T-helper 9 cell (primary cell): ENCODE results near the gene DKK3.

Experiments
- DNase-seq: peaks from one replicate; pipeline ENCODE4 v3.0.0-alpha.2; 2020

Gene DKK3

DNA sequence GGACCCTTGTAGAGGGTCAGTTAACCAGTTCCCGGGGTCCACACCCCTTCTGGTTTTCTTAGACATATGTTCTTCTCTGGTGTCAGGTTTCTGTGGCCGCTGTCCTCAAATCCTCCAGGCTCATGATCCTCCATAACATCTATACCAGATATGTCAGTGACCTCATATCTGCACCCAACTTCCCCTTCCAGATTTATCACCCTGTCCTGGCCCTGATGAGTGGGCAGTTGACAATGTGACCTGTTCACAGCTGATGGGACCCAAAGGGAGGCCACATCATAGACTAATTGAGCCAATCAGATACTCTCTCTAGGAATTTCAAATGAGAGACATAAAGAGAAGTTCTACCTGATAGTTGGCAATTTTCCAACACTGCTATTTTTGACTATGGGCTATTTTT is 5.1 kb downstream of the DKK3 start:
- no peak for DNase-seq

DNA sequence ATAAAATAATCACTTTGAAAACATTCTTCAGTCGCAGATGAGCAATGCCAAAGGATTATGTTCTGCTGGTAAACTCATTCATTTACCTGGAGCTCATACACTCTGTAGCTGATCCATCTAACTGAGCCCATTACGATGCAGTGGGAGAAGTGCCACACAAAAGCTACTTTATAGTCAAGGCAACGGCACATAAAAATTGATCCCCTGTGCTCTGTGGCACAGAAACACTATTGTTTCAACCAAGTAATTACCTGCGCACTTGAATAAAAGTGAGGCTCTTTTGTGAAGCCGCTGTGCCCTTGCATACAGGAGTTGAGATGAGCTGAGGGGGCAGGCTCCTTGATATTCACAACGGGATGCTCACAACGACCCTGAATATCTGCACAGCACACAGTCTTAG is 7.2 kb downstream of the DKK3 start:
- no peak for DNase-seq

DNA sequence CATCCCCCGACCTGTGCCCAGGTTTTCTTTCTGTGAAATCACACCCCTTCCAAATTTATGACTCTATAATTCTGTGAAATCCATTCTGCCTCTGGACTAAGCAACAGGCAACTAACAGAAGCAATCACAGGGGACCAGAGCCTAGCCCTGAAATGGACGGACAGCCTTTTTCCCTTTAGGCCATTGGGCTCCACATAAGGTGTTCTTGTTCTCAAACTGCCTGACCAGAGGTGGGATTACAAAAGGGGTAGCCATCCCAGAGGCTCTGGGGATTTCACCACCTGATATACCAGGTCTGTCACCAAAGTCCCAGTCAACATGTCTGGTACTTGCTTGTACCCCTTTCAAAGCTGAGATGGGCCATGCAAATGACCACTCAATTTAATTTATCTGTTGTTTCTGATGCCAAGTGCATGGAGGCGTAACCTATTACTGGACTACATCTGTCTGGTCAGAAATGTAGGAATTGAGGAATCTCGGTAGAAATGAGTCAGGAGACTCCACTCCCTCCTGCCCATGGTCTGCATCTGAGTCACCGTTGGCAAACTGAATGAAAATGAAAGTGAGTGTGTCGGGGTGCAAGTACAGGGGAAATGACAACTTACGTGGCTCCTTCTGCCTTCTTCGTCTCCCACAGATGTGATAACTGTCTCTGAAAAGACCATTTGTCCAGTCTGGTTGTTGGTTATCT is 10.2 kb downstream of the DKK3 start:
- no peak for DNase-seq

DNA sequence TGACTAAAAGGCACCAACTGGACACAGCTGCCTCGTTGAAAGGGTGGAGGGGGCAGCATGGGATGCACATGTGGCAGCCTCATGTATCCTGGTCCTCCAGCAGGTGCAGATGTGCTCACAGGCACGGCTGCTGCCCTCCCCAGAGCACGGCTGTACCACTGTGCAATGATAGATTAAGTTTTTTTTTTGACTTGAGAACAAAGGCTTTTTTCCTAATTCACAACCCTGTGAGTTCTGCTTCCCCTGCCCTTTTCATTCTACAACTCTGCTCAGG is 11.4 kb downstream of the DKK3 start:
- no peak for DNase-seq

DNA sequence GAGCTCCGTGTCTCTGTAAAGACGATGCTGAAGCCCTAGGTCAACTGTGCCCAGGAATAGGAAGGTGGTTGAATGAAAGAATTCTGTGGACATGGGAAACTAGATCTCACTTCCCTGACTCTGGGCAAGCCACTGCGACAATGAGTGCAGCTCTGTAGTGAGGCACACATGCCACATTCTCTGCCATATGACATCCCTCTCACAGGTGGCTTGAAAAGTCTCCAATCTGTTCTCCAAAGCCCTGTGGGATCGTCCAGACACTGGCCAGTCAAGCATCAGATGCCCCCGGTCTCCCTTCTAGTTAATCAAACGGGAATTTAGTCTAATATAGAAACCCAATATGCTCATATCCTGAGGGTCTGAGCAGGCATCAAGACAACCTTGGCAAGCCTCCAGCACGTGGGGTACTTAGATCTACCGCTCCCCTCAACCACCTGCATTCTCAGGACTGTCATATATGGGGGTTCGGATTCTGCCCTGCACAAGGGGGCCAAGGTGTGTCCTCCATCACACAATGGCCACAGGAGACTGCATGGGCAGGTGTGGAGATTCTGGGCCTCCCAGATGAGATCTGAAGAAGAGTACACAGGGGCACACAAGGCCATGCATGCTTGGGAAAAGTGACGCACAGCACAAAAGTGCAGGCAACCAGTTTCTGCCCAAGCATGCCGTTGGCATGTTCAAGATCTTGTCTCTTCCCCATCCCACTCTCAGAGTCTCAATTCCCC is 11.9 kb downstream of the DKK3 start:
- DNase-seq = no peak

DNA sequence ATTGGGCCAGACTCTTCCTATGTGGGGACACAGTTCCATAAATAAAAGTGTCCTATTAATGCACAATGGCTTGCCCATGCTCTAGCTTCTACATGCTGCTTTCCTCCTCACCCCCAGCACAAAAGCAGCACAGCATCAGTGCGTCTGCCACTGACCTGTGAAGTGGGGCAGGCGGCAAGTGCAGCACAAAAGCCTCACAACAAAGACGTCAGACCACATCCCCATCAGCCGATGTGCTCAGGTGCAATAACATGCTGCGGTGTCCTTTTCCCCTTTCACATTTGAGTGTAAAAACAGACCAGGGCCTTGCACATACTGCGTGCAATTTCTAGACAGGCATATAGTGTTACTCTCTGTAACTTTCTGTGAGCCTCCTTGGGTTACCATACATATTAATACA is 12.8 kb downstream of the DKK3 start:
- no peak for DNase-seq

DNA sequence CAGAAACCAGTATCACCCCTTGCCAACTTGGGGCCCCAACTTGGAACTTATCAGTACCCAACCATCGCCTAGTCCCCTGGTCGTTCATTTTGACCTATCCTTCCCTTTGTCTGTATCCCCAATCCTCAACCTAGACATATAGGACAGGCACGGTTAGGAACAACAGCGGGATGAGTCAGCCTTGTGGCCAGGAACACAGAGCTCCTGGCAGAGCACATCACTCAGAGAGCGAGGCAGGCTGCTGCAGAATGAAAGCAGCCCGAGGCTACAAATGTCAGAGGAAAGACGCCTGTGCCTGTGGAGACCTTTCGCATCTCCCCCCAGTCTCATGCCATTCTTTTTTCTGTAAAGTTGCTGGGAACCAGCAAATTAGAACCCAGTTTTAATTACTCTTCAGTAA is 14.6 kb downstream of the DKK3 start:
- no peak for DNase-seq

DNA sequence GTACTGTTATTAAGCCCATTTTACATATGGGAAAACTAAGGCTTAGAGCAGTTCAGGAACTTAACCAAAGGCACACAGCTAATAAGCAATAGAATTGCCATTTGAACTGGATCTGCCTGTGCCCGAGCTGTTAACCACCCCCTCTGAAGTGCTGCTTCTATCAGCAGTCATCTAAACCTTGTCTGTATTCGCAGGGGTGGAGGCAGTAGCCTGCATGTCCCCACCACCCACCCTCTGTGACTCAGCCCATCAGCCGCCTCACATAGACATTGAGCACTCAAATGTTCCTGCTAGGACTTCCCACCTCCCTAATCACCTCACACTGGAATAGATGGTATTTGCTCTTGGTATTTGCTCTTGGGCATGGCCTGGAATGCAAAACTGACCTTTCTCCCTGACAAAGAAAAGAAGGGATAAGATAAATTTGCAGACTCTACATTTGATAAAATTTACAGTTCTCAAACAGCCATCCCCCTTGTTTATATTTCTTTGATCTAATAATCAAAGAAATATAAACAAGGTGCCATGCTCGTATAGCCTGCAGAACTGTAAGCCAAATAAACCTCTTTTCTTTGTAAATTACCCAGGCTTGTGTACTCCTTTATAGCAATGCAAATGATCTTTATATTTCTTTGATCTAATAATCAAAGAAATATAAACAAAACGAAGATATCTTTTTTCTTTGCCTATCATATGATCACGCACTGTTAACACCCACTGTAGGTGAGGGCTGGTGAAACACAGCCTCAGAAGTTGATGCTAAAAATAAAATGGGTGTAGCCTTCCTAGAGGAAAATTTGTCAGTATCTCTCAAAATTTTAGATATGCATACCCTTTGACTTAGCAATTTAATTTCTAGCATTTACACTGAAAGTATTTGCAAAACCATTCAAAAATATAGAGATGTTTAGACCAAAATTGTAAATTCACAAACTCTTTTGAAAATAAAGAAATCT is 15.9 kb downstream of the DKK3 start:
- DNase-seq = no peak

DNA sequence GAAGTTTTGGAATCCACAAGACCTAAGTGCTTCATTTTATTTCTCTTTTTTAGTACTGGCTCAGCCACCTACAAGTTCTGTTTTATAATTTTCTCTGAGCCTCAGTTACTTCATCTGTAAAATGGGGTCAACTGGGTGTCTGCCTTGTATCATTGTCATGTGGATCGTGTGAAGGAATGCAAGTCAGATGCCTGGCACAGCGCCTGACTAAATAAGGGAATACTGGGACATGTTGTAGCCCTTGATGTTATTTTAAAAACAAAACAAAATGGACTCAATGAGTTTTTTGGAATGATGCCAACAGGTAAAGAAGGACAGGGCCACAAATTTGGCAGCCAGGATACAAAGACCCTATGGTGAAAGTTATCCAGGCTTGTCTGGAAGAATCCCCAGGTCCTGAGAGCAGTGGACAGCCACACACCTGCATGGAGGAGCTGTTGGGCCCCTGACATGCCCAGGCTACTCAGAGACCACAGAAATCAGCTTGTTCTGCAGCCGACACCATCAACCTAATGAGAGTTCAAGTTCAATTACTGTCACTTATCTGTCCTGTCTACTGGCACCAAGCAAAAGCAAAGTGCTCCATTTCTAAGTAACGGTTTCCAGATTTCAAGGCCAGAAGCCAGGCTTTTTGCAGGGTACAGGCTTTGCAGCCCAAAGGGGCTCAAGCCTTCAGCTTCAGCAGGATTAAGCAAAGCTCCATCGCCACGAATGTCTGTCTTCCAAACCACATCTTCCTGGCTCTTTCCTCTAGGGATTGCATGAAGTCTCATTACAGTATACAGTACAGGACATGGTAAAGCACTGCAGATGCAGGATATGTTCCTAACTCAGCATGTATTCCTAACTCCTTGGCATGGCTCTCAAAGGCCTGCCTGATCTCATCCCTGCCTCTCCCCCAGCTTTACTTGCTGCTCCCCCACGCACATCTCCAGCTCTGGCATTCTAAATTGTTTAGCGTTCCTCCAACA is 18.4 kb downstream of the DKK3 start:
- no peak for DNase-seq

DNA sequence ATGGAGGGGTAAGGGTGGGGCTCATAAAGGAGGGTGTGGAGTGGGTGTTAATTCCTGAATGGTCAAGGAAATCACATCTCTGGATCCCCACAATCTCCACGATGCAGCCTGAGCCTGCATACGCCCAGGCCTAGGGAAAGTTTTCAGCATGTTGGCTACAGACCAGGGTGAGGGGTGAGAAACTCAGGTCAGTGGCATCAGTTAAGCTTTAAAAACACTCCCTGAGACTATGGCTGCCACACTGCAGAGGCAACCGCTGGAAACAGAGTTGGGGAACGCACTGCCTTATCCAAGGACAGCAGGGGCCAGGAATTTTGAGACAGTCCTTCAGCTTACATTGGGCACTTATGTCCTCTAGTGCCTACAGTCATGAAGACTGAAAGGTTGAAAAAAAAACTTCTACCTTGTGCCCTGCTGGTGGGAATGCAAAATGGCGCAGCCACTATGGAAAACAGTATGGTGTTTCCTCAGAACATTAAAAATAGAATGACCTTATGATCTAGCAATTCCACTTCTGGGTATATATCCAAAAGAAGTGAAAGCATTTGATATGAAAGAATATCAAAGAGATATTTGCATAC is 19.7 kb downstream of the DKK3 start:
- no peak for DNase-seq

DNA sequence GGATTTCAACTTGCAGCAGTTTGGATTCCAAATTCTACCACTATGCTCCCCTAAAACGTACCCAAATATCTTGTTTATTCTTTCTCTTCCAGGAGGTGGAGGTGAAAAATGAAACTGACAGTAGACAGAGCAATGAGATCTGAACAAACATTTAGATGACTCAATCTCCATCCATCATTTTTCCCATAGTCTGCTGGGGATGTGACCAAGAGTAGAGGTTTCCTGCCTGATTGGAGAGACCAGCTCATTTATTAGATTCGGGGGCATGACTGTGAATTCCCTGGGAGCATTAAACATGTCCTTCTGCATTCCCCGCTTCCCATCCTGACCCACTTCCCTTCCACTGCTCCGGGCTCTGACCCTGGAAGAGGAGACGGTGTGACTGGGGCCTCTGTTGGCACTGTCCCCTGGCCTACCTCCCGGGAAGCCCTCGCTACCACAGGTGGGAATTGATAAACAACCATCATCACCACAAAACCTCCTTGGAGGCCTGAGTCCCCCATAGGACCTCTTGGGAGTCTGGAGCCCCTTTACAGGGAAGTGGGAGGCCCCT is 20.3 kb downstream of the DKK3 start:
- no peak for DNase-seq

DNA sequence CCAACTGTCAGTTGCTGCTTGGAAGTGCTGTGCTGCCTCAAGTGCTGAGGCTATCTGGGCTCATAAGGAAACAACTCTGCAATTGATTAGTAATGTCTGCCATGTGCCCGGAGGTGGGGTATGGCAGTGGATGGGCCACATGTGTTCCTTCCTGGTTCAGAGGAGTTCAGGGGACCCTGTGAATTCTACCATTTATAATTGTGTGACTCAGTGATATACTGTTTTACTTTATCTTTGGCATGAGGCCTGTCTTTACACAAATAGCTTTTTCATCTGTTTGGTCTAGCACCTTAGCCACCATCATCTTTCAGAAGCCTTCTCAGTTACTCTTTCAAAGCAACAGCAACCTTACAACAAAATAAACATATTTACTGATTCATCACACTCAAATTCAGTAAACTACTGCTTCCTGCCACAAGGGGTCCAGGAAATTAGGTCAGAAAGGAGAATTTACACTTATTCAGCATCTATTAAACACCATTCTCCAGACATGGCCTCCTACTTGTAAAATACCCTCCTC is 20.9 kb downstream of the DKK3 start:
- no peak for DNase-seq

DNA sequence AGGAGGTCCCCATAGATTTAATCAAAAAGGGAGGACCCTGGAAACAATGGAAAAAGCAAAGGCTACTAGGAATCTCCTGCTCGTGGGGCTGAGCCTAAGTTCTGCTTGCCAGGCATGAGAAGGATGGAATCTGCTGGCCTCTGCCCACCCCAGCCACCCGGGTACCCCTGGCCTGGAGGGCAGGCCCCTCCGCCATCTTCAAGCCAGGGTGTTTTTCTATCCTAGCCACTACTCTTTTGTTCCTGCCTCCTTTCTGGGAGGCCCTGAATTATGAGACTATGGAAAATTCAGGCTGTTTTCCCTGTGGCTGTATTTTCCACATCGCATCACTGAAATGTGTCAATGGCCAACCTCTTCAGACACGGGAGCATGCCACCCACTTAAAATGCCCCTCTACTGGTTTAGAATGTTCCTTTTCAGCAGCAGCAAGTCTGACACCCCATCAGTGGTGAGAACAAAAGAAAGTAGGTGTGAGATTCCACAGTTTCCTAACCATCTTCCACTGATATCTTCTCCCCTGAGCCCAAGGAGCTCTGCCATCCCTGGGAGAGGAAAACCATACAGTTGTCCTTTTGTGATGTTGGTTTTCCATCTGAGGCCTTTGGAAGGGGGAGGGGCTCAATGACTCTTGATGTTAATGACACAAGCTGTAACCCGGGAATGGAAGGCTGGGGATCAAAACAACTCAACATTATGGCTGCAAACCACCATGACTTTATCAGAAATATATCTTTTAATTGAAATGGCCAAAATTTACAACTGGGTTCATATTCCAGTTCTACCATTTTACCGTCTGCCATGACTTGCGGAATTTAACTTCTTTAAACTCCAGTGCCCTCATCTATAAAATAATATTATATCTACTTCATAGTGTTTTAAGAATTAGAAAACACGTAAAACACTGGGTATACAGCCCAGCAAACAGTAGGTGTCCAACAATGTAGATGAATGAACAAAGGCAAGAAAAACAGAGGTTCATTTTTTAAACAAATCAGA is 22.2 kb downstream of the DKK3 start:
- DNase-seq = no peak

DNA sequence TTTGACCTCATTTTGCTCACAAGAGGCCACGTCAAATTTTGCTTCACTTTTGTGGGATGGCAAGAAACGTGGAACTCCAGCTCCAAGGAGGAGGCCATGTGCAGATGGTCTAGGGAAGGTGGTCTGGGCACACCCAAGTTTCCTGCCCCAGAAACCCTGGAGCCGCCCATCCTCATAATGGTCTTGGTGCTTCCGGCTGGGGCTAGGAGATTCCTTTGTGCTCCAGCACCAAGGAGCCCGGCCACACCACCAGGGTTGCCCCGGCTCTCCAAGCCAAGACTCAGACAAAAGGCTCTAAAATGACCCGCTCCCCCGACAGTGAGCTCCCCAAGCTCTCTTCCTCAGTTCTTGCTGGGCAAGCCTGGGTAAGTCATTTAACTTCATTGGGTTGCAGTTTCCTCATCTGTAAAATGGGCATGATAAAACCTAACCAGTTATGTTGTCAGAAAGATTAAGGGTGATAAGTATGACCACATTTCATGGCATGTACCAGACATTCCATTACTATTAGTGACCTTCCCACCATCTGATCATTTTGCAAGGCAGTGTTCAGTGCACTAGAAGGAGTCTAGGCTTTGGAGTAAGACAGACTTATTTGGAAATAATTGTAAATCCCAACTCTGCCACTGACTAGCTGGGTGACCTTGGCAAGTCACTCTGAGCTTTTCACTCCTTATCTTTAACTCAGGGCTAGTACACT is 23.3 kb downstream of the DKK3 start:
- no peak for DNase-seq

DNA sequence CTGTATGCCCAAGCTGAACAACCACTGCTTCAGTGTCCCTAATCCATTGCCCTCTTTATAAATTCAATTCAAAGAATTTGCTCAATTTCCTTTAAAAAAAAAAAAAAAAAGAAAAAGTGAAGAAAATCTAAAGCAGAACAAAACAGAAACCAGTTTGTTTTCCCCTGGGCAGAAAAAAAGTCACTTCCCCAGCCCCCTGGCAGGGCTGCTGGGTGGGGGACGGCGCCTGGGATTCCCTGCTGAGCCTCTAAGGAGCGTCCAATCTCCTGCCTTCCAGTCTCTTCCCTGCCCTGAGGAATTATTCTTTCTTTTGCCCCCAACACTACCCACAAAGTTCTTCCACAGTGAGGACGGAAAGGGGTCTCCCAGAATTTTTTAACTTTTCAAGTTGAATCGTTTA is 23.9 kb downstream of the DKK3 start:
- DNase-seq = no peak

DNA sequence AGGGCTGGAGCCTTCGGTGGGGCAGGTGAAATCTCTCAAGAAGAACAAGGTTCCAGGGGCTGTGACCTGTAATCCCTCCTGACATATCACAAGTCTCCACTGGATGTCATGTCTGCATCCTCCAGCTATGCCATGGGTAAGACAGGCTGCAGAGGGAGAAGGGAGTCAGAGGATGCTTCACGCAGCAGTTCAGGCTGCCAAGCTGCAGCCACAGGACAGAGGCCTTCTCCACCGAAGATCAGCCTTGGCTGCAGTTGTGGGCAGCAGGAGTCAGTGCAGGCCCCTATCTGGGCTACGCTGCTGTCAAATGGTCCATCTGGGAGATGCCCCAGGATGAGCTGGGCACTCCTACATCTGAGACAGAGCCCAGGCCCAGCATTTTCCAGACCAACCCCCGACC is 25.0 kb downstream of the DKK3 start:
- DNase-seq = no peak

DNA sequence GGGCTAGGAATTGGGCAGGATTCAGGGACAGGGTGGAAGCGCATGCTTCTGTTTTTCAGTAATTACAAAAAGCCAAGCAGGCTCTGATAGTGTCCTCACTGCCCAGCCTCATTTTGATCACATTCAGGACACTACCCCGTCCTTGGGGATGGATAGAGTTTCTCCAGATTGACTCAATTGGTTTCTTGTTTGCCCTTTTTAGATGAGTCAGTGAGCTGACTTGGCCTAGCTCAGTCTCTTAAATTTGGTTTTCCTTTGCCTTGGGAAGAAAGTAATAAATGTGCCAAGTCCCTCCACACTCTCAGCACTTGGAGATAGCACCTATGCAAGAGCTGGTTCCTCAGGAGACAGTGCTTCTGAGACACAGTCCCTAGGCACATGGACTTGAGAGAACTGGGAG is 25.5 kb downstream of the DKK3 start:
- DNase-seq = no peak

DNA sequence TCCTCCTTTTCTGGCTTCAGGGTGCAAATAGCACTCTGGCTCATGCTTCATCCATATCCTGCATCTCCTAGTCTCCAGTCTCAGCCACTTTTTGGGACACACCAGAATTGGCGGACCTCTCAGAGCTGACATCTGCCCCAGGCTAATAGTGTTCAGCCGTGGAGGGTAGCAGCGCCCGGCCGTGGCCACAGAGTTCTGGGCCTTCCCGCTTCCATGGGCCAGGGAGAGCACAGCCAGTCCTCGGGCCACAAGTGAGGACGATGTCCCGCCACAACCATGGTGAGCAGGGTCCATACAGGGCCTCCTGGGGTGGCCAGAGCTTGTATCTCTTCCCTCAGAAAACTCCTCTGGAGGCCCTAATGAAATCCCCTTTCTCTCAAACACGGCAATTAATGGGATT is 26.0 kb downstream of the DKK3 start:
- no peak for DNase-seq

DNA sequence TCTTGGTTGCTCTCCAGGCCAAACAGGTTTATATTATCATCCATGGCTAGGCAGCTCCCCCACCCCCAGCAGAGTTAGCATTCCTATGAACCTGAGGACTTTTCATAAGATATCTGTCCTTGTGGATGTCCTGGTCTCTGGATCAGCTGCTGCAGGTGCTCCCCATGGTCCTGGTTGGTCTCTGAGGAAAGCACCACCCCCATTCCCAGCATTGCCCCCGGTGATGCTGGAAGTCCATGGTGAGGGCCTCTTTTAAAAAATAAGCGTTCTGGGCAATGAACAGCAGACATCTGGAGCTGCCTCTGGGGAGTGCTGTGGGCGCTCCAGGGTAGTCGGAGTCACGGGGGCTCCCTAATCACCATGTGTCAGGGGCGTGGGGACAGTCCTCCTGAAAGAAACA is 26.6 kb downstream of the DKK3 start:
- no peak for DNase-seq

DNA sequence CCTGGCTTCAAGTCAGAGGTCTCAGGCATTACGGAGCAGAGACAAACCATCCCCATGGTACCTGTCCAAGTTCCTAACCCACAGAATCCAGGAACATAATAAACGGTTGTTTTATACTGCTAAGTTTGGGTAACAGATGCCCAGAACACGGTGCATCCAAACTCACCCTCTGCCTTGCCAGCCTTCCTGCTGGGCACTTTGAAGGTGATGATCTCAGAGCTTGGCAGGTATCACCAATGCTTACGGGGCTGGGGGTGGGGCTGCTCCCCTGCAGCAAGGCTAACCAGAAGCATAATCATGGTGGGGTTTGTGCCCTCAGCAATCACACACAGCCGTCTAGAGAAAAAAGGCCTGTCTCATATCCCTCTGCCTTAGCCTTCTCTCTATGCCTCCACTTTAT is 27.1 kb downstream of the DKK3 start:
- DNase-seq = no peak
